ENCODE results near the gene PCBP3. TPM values are rescaled to one million over a fixed set of nuclear protein-coding genes. Genes with fewer than 3 reads are reported as not detected.

PCBP3 gene
- total and polyA plus RNA-seq, 2 of the 13 experiments (the other 11 are each of a cell fraction or from before 2014, with no cell fraction given), result not detected

- 31% methylated on average over 10 of the region's 16 CpGs for WGBS (ENCODE audit: low lambda C conversion rate)
- peaks cover 17 to 71% of the 10 kb centered on the region in 2 experiments; a peak in 4 of 5 replicates for H3K27me3 ChIP-seq (ENCODE audit: control insufficient read depth in 1 of 2, insufficient read depth in 2 of 2, low read length in 2 of 2)
- ChIA-PET POLR2A (no interaction called here), CTCF (ENCODE audit: low intra/inter-chr PET ratio, low total read pairs) (no interaction called here)
- H3K4me3 ChIP-seq (replicated peaks in 1 of 3; ENCODE audit: insufficient read depth in 1 of 3, low read depth in 2 of 3, low read length in 3 of 3), result no peak overlapping the region
- no peak for ATAC-seq
- FAIRE-seq, result no peak
- no peaks in the 10 kb centered on the region for H3K36me3 ChIP-seq (replicated peaks in 1 of 2; ENCODE audit: control insufficient read depth in 1 of 2, insufficient read depth in 2 of 2, low read length in 2 of 2)
- H3K9me3 ChIP-seq (ENCODE audit: low read length), result no peaks in the 10 kb centered on the region
- no peaks in the 10 kb centered on the region for H4K20me1 ChIP-seq (ENCODE audit: insufficient read depth, low read length)
- DNase-seq (ENCODE audit: low spot score), result no peak
- H3K9ac ChIP-seq (ENCODE audit: insufficient read depth, low read depth, low read length), result no peak overlapping the region
- intact Hi-C loops (cut with micrococcal nuclease; ENCODE audit: unreplicated experiment) (no loop called here), in situ Hi-C loops (cut with HindIII; ENCODE audit: extremely low pct_ligation_motif_present, low pct_unique_long_range_greater_than_20kb) (no loop called here)
- no peaks in the 10 kb centered on the region for H3K79me2 ChIP-seq (ENCODE audit: insufficient read depth, low read length)
- H3K4me1 ChIP-seq (ENCODE audit: insufficient read depth, low read length), result no peaks in the 10 kb centered on the region
- no peak overlapping the region for H3K4me2 ChIP-seq (ENCODE audit: low read depth, low read length)
- no peak overlapping the region for H2AFZ ChIP-seq (ENCODE audit: low read length)
- BruUV-seq (replicated peaks), result no TSS peak
- no peak overlapping the region for H3K27ac ChIP-seq (ENCODE audit: extremely low read length, insufficient read depth, low read length)
- TF ChIP-seq CAMTA2 (CRISPR knock-in tag; IDR thresholded peaks at IDR 0.05; ENCODE audit: borderline replicate concordance), result no peak
Observed at GRCh38 chr21:45887788-45888187, 244.3 kb downstream of the PCBP3 start.

- DNase-seq (ENCODE audit: low spot score) (no peak), FAIRE-seq (no peak), ATAC-seq (no peak)
- peaks cover 17 to 71% of the 10 kb centered on the region in 2 experiments; a peak in 4 of 5 replicates for H3K27me3 ChIP-seq (ENCODE audit: control insufficient read depth in 1 of 2, insufficient read depth in 2 of 2, low read length in 2 of 2)
- no peak overlapping the region for H3K9ac ChIP-seq (ENCODE audit: insufficient read depth, low read depth, low read length)
- ChIA-PET CTCF (ENCODE audit: low intra/inter-chr PET ratio, low total read pairs) (no interaction called here), POLR2A (no interaction called here)
- H3K4me1 ChIP-seq (ENCODE audit: insufficient read depth, low read length), result no peaks in the 10 kb centered on the region
- no peaks in the 10 kb centered on the region for H3K79me2 ChIP-seq (ENCODE audit: insufficient read depth, low read length)
- H3K9me3 ChIP-seq (ENCODE audit: low read length), result no peaks in the 10 kb centered on the region
- 17% methylated on average over 17 of the region's 18 CpGs for WGBS (ENCODE audit: low lambda C conversion rate)
- no peaks in the 10 kb centered on the region for H3K36me3 ChIP-seq (replicated peaks in 1 of 2; ENCODE audit: control insufficient read depth in 1 of 2, insufficient read depth in 2 of 2, low read length in 2 of 2)
- H2AFZ ChIP-seq (ENCODE audit: low read length), result no peak overlapping the region
- no peaks in the 10 kb centered on the region for H4K20me1 ChIP-seq (ENCODE audit: insufficient read depth, low read length)
- intact Hi-C loops (cut with micrococcal nuclease; ENCODE audit: unreplicated experiment), result no loop called here
- no peak overlapping the region for H3K27ac ChIP-seq (ENCODE audit: extremely low read length, insufficient read depth, low read length)
- no peak for TF ChIP-seq PRDM15 (CRISPR knock-in tag; IDR thresholded peaks at IDR 0.05)
- peak; percentile 97 for TF ChIP-seq MNT (IDR thresholded peaks at IDR 0.05)
- in situ Hi-C loops (cut with HindIII; ENCODE audit: extremely low pct_ligation_motif_present, low pct_unique_long_range_greater_than_20kb), result no loop called here
- no TSS peak for BruUV-seq (replicated peaks)
- H3K4me3 ChIP-seq (replicated peaks in 1 of 3; ENCODE audit: insufficient read depth in 1 of 3, low read depth in 2 of 3, low read length in 3 of 3), result no peak overlapping the region
- no peak overlapping the region for H3K4me2 ChIP-seq (ENCODE audit: low read depth, low read length)
Observed at GRCh38 chr21:45888386-45889009, 245.0 kb downstream of the PCBP3 start.

All from HepG2 (cell line).